CD14-positive monocyte (primary cell): ENCODE measurements around the gene FIGN. TPM values are rescaled to one million over a fixed set of nuclear protein-coding genes. Genes with fewer than 3 reads are reported as not detected.

Source experiments
- DNase-seq, 3 donors: peaks; one replicate each; pipeline ENCODE4 v3.0.0-alpha.2; 2011 to 2022
- H2AFZ ChIP-seq: 2 replicates; pipeline ENCODE4 v1.6.0; 2012; ENCODE audit warnings: mild to moderate bottlenecking, low read depth, low read length, inconsistent platforms; ENCODE audit not compliant: insufficient read depth, poor library complexity, severe bottlenecking
- H3K27ac ChIP-seq, 2 donors: 1 replicate in 1 of 2; 2 replicates in 1 of 2; pipeline ENCODE4 v1.5.1; 2012 to 2013; ENCODE audit warnings: low read length in 2 of 2, control low read depth in 1 of 2, inconsistent platforms in 1 of 2, low read depth in 1 of 2, mild to moderate bottlenecking in 1 of 2
- H3K27me3 ChIP-seq, 2 donors: one replicate each; pipeline versions ENCODE4 v1.6.0 to v1.6.1; 2011 to 2013; ENCODE audit warnings: low read length in 2 of 2; ENCODE audit not compliant: control insufficient read depth in 2 of 2, insufficient read depth in 2 of 2
- H3K36me3 ChIP-seq, 2 donors: replicated peaks in 1 of 2; 1 replicate in 1 of 2; 2 replicates in 1 of 2; pipeline versions ENCODE4 v1.5.1 to v1.6.1; 2012 to 2013; ENCODE audit warnings: low read length in 2 of 2, control low read depth in 1 of 2, inconsistent platforms in 1 of 2, mild to moderate bottlenecking in 1 of 2; ENCODE audit not compliant: insufficient read depth in 2 of 2, control insufficient read depth in 1 of 2
- H3K4me1 ChIP-seq, 2 donors: 1 replicate in 1 of 2; 2 replicates in 1 of 2; pipeline versions ENCODE4 v1.5.1 to v1.6.1; 2012 to 2013; ENCODE audit warnings: low read length in 2 of 2, control low read depth in 1 of 2, inconsistent platforms in 1 of 2, mild to moderate bottlenecking in 1 of 2, moderate library complexity in 1 of 2; ENCODE audit not compliant: insufficient read depth in 2 of 2, control insufficient read depth in 1 of 2
- H3K4me2 ChIP-seq: replicated peaks from 2 replicates; pipeline ENCODE3; 2012; ENCODE audit warnings: low read length, moderate library complexity, mild to moderate bottlenecking; ENCODE audit not compliant: poor library complexity, severe bottlenecking; ENCODE audit errors: extremely low read depth
- H3K4me3 ChIP-seq, 3 experiments: fragments of 200-600 bp in 1 of 3; sonication (generic) in 1 of 3; replicated peaks in 1 of 3; 1 replicate in 2 of 3; 2 replicates in 1 of 3; pipeline ENCODE4 v1.5.1; 2011 to 2013; ENCODE audit warnings: low read length in 3 of 3, mild to moderate bottlenecking in 3 of 3, control low read depth in 2 of 3, low read depth in 2 of 3, inconsistent platforms in 1 of 3, moderate library complexity in 1 of 3
- H3K79me2 ChIP-seq: 2 replicates; pipeline ENCODE4 v1.6.0; 2012; ENCODE audit warnings: mild to moderate bottlenecking, control low read depth, inconsistent platforms, low read length, moderate library complexity; ENCODE audit not compliant: insufficient read depth
- H3K9ac ChIP-seq: 2 replicates; pipeline ENCODE4 v1.6.0; 2017; ENCODE audit warnings: low read length, mild to moderate bottlenecking; ENCODE audit not compliant: insufficient read depth, poor library complexity, severe bottlenecking
- H3K9me3 ChIP-seq, 2 donors: replicated peaks in 1 of 2; 1 replicate in 1 of 2; 2 replicates in 1 of 2; pipeline versions ENCODE4 v1.5.1 to v1.6.1; 2012 to 2013; ENCODE audit warnings: low read length in 2 of 2, control low read depth in 1 of 2; ENCODE audit not compliant: control insufficient read depth in 1 of 2, insufficient read depth in 1 of 2
- H4K20me1 ChIP-seq: 2 replicates; pipeline ENCODE4 v1.6.0; 2012; ENCODE audit warnings: mild to moderate bottlenecking, low read length, control low read depth, moderate library complexity; ENCODE audit not compliant: insufficient read depth
- H3K27ac Mint-ChIP-seq, 7 donors: one replicate each; pipeline ENCODE4 v1.8.0; 2020; ENCODE audit warnings: mild to moderate bottlenecking in 7 of 7, mixed read lengths in 7 of 7, moderate library complexity in 6 of 7, inconsistent platforms in 2 of 7
- H3K27me3 Mint-ChIP-seq, 3 donors: one replicate each; pipeline ENCODE4 v1.8.0; 2021 to 2022; ENCODE audit warnings: low read depth in 3 of 3, mild to moderate bottlenecking in 3 of 3, mixed read lengths in 3 of 3, moderate library complexity in 3 of 3, inconsistent platforms in 1 of 3
- H3K36me3 Mint-ChIP-seq, 2 donors: one replicate each; pipeline ENCODE4 v1.8.0; 2020; ENCODE audit warnings: mixed read lengths in 2 of 2, inconsistent platforms in 1 of 2, mild to moderate bottlenecking in 1 of 2
- H3K4me1 Mint-ChIP-seq: one replicate; pipeline ENCODE4 v1.8.0; 2020; ENCODE audit warnings: mild to moderate bottlenecking, mixed read lengths
- H3K4me3 Mint-ChIP-seq, 2 donors: one replicate each; pipeline ENCODE4 v1.8.0; 2020; ENCODE audit warnings: mild to moderate bottlenecking in 2 of 2, mixed read lengths in 2 of 2, moderate library complexity in 1 of 2
- H3K9me3 Mint-ChIP-seq, 7 donors: one replicate each; pipeline ENCODE4 v1.8.0; 2020 to 2022; ENCODE audit warnings: mixed read lengths in 7 of 7, mild to moderate bottlenecking in 6 of 7, moderate library complexity in 6 of 7, inconsistent platforms in 2 of 7
- CTCF ChIP-seq: fragments of 200-600 bp; IDR thresholded peaks from one replicate; pipeline ENCODE4 v1.8.0; 2022; ENCODE audit warnings: antibody characterized with exemption, mild to moderate bottlenecking
- WGBS: methylation state at CpG from one replicate; pipeline ENCODE4 v1.1.5; 2013; ENCODE audit warnings: missing lambda C conversion rate; ENCODE audit not compliant: insufficient coverage; 5-methylcytosine and 5-hydroxymethylcytosine counted together
- intact Hi-C, 2 donors: fragments of 100-400 bp; cut with micrococcal nuclease; formaldehyde crosslinking; loops; one replicate each; pipeline versions ENCODE4 v1.15.0 to v1.15.1; 2023
- polyA plus RNA-seq, 3 donors: library from polyadenylated mRNA; depleted of rRNA in 1 of 3; unstranded in 2 of 3; stranded (reverse) in 1 of 3; fragments of 300-500 nt in 2 of 3; fragments of >200 nt in 1 of 3; fragmentation: Illumina TruSeq in 2 of 3; gene quantifications; 1 replicate in 2 of 3; 2 replicates in 1 of 3; pipeline ENCODE4 v1.2.3, GENCODE V29; 2012 to 2021

FIGN gene
- polyA plus RNA-seq, 3 donors: not detected

- H4K20me1 ChIP-seq: no peaks in the 10 kb centered on the region
- H3K4me1 ChIP-seq: no peaks in the 10 kb centered on the region
- no peak for DNase-seq
- H3K36me3 Mint-ChIP-seq: no peaks in the 10 kb centered on the region
- intact Hi-C loops: no loop called here
- H3K27me3 ChIP-seq: no peaks in the 10 kb centered on the region
- H3K4me1 Mint-ChIP-seq: no peaks in the 10 kb centered on the region
- H3K27ac ChIP-seq: no peak overlapping the region
- peaks cover 0 to 8% (median 0%) of the 10 kb centered on the region in 7 donors for H3K9me3 Mint-ChIP-seq
- peaks cover 0 to 2% (median 0%) of the 10 kb centered on the region in 3 donors for H3K27me3 Mint-ChIP-seq
- H2AFZ ChIP-seq: no peak overlapping the region
- TF ChIP-seq CTCF: no peak
- no peak overlapping the region for H3K9ac ChIP-seq
- no CpG with 5 or more reads among the region's 2 CpGs for WGBS
- no peaks in the 10 kb centered on the region for H3K36me3 ChIP-seq
- no peaks in the 10 kb centered on the region for H3K79me2 ChIP-seq
- no peak overlapping the region for H3K4me3 Mint-ChIP-seq
- no peak overlapping the region for H3K27ac Mint-ChIP-seq
- H3K9me3 ChIP-seq: peaks cover 2 to 4% of the 10 kb centered on the region in 2 donors
- no peak overlapping the region for H3K4me2 ChIP-seq
- H3K4me3 ChIP-seq: no peak overlapping the region
These were observed 183.1 kb downstream of the FIGN start for GRCh38 chr2:163552758-163553157.

DNA sequence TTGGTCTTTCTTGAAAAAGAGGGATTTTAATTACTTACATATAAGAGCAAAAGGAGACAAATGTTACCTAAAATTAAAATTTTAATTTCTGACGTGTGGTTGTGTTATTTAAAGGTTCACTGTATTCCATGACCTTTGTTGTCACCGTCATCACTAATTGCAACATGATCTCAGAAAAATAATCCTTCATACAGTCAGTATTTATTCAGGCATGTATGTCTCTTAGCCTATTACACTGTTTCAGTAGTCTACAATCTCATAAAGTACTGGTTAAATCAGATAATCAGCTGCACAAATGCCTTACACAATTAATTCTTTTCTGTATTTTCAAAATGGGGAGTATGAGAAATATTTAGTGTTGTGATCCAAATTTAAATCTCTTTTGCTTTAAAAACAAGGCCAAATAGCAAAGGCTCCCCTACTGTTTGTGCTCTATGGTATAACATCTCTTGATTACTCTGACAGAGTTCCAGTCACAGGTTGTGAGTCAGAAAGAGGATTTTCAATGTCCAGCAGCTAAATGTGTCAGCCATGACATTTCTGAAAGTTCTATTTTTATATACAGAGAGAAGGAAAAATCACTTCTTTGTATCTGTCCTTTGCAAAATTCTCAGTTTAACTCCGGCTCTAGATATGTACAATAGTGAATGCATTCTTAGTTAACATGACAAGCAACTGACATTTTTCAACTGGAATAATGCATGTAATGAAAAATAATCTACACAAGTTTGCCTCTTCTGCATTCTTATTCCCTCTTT, 184.0 kb downstream of the FIGN start:
- Histone ChIP-seq H3K27ac (no peak overlapping the region), H4K20me1 (no peaks in the 10 kb centered on the region), H3K9ac (no peak overlapping the region), H3K4me2 (no peak overlapping the region), H3K4me1 (no peaks in the 10 kb centered on the region), H3K36me3 (no peaks in the 10 kb centered on the region), H3K9me3 (peaks cover 4 to 7% of the 10 kb centered on the region in 2 donors), H3K79me2 (no peaks in the 10 kb centered on the region), H2AFZ (no peak overlapping the region), H3K27me3 (no peaks in the 10 kb centered on the region), H3K4me3 (no peak overlapping the region)
- intact Hi-C loops: no loop called here
- Mint-ChIP-seq H3K27ac (no peak overlapping the region), H3K9me3 (peaks cover 0 to 8% (median 0%) of the 10 kb centered on the region in 7 donors), H3K4me3 (no peak overlapping the region), H3K36me3 (no peaks in the 10 kb centered on the region), H3K4me1 (no peaks in the 10 kb centered on the region), H3K27me3 (peaks cover 0 to 2% (median 0%) of the 10 kb centered on the region in 3 donors)
- no CpG with 5 or more reads among the region's 3 CpGs for WGBS
- no peak for TF ChIP-seq CTCF
- DNase-seq: no peak
